ENCODE results near the gene WSCD1. TPM values are rescaled to one million over a fixed set of nuclear protein-coding genes. Genes with fewer than 3 reads are reported as not detected.

WSCD1 gene
- total and polyA plus RNA-seq, 12 donors: 2.1 to 17.9 (median 8.7) TPM

DNA sequence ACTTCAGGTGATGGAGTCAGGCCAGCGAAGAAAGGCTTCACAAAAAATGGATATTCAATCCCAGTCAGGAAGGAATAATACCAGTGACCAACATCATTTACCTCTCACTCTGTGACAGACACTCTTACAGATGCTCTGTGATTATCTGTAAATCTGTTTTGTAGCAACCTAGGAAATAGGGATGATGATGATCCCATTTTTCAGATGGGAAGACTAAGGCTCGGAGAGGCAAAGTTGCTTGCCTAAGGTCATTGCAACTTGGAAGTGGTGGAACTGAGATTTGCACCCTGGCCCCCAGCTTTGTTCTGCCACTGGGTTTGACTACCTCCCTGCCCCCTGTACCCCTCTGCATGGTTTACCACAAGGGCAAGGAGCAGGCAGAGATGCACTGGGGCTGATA, 14.1 kb upstream of the WSCD1 start:
- Histone ChIP-seq H3K36me3 (replicated peaks in 1 of 2) (no peaks in the 10 kb centered on the region), H3K27ac (no peak overlapping the region), H3K4me1 (replicated peaks in 1 of 2) (no peaks in the 10 kb centered on the region), H3K4me3 (no peak overlapping the region), H3K9me3 (replicated peaks in 1 of 3) (no peaks in the 10 kb centered on the region), H3K27me3 (no peaks in the 10 kb centered on the region)
- intact Hi-C loops (cut with DNase I): no loop called here
- no peak for DNase-seq
- no peak for TF ChIP-seq POLR2A (IDR thresholded peaks at IDR 0.05)
- TF ChIP-seq CTCF (IDR thresholded peaks at IDR 0.05): no peak
- WGBS, 4 donors: 70 to 94% (median 84%) methylated on average over 2 of the region's 2 CpGs

DNA sequence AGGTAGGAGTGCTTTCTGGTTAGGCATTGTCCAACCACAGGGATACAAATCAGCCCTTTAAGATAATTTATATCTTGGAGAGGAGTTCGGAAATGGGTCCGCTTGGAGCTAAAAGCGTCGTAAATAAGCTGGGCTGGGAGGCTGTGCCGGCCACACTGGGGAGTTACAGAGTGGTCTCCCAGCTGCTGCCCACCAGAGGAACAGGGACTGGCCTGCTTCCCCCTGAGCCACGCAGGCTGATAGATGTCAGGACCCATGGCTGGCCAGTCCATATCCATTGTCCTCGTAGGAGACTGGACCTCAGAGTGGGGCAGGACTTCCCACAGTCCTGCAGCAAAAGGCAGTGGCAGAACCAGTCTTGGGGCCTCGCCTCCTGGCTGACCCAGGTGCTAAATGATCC, 12.6 kb upstream of the WSCD1 start:
- intact Hi-C loops (cut with DNase I): no loop called here
- Histone ChIP-seq H3K4me1 (replicated peaks in 1 of 2) (no peaks in the 10 kb centered on the region), H3K27me3 (no peaks in the 10 kb centered on the region), H3K4me3 (no peak overlapping the region), H3K9me3 (replicated peaks in 1 of 3) (no peaks in the 10 kb centered on the region), H3K36me3 (replicated peaks in 1 of 2) (no peaks in the 10 kb centered on the region), H3K27ac (no peak overlapping the region)
- DNase-seq: no peak
- 67 to 80% (median 72%) methylated on average over 7 to 8 of the region's 8 CpGs for WGBS, 4 donors
- TF ChIP-seq POLR2A (IDR thresholded peaks at IDR 0.05) (no peak), CTCF (IDR thresholded peaks at IDR 0.05) (no peak)

GRCh38 chr17:6059406-6059805, 10.8 kb upstream of the WSCD1 start:
- WGBS, 4 donors: 83 to 89% (median 88%) methylated on average over 4 to 8 of the region's 8 CpGs
- Histone ChIP-seq H3K4me3 (no peak overlapping the region), H3K27ac (no peak overlapping the region), H3K36me3 (replicated peaks in 1 of 2) (no peaks in the 10 kb centered on the region), H3K4me1 (replicated peaks in 1 of 2) (no peaks in the 10 kb centered on the region), H3K9me3 (replicated peaks in 1 of 3) (no peaks in the 10 kb centered on the region), H3K27me3 (no peaks in the 10 kb centered on the region)
- DNase-seq: no peak
- TF ChIP-seq CTCF (IDR thresholded peaks at IDR 0.05): no peak
- intact Hi-C loops (cut with DNase I): no loop called here

DNA sequence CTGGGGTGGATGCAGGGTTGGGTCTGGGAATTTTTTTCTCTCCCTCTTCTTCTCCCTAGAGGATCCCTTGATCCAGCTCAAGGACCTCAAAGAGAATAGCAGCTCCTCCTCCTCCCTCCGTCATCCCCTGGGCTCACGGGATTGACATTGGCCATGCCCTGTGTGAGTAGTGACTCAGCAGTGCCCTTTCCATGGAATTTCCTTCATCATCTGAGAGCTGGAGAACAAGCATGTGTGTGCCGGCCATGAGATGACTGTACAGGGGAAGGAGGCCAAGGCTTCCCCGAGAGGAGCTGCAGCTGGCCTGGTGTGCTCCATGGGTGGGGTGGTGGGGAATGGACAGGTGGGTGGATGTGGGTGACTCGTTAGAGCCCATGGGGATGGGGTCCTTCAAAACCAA, 8.9 kb upstream of the WSCD1 start:
- H3K27me3 ChIP-seq: no peaks in the 10 kb centered on the region
- WGBS, 4 donors: 36 to 62% (median 40%) methylated on average over 5 of the region's 5 CpGs
- peak; percentile 83 to 94 (median 88) for DNase-seq
- intact Hi-C loops (cut with DNase I): no loop called here
- TF ChIP-seq POLR2A (IDR thresholded peaks at IDR 0.05): no peak
- TF ChIP-seq CTCF (IDR thresholded peaks at IDR 0.05): no peak
- H3K36me3 ChIP-seq (replicated peaks in 1 of 2): no peaks in the 10 kb centered on the region
- H3K4me1 ChIP-seq (replicated peaks in 1 of 2): no peaks in the 10 kb centered on the region
- H3K27ac ChIP-seq: peak overlapping the region in 1 of 5 donors; percentile 66
- H3K9me3 ChIP-seq (replicated peaks in 1 of 3): no peaks in the 10 kb centered on the region
- no peak overlapping the region for H3K4me3 ChIP-seq

All from adrenal gland (tissue), 12 donors.